ENCODE data around the gene TTLL5. TPM values are rescaled to one million over a fixed set of nuclear protein-coding genes. Genes with fewer than 3 reads are reported as not detected.

The TTLL5 gene
- total and polyA plus RNA-seq, 7 donors: 4.8 to 36.6 (median 17.9) TPM

DNA sequence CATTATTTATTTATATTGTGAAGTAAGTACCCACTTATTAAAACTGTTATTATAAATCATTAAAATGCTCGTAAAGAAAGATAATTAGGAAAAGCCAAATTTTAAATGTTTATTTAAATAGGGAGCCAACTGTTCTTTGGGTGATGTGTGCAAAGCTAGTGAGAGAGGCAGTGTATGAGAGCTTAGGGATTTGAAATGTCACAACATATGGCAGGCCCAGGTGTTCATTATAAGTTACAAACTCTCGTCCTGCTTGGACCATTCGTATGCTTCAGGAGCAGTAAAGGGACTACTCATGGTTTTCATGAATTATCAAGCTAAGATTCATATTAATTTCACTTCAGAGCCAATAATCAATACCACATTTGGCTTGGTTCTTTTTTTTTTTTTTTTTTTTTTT, 166.3 kb downstream of the TTLL5 start:
- H3K4me1 ChIP-seq: peaks cover 0 to 57% (median 51%) of the 10 kb centered on the region in 4 donors
- no peaks in the 10 kb centered on the region for H3K27me3 ChIP-seq
- H3K36me3 ChIP-seq: no peaks in the 10 kb centered on the region
- no peaks in the 10 kb centered on the region for H3K9me3 ChIP-seq
- no peak overlapping the region for H3K4me3 ChIP-seq
- intact Hi-C loops (cut with DNase I): loop anchor here (5.0 kb wide), 1 partner anchor 35 kb away; no protein-coding TSS in a partner anchor
- H3K27ac ChIP-seq: no peak overlapping the region
- 75 to 91% methylated on average over 3 of the region's 3 CpGs for WGBS, 2 donors
- DNase-seq: no peak
- TF ChIP-seq POLR2A (IDR thresholded peaks at IDR 0.05) (no peak), POLR2AphosphoS5 (IDR thresholded peaks at IDR 0.05) (no peak), EP300 (IDR thresholded peaks at IDR 0.05) (no peak)
- TF ChIP-seq, protein P1, sequence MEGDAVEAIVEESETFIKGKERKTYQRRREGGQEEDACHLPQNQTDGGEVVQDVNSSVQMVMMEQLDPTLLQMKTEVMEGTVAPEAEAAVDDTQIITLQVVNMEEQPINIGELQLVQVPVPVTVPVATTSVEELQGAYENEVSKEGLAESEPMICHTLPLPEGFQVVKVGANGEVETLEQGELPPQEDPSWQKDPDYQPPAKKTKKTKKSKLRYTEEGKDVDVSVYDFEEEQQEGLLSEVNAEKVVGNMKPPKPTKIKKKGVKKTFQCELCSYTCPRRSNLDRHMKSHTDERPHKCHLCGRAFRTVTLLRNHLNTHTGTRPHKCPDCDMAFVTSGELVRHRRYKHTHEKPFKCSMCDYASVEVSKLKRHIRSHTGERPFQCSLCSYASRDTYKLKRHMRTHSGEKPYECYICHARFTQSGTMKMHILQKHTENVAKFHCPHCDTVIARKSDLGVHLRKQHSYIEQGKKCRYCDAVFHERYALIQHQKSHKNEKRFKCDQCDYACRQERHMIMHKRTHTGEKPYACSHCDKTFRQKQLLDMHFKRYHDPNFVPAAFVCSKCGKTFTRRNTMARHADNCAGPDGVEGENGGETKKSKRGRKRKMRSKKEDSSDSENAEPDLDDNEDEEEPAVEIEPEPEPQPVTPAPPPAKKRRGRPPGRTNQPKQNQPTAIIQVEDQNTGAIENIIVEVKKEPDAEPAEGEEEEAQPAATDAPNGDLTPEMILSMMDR (IDR thresholded peaks at IDR 0.05): no peak

DNA sequence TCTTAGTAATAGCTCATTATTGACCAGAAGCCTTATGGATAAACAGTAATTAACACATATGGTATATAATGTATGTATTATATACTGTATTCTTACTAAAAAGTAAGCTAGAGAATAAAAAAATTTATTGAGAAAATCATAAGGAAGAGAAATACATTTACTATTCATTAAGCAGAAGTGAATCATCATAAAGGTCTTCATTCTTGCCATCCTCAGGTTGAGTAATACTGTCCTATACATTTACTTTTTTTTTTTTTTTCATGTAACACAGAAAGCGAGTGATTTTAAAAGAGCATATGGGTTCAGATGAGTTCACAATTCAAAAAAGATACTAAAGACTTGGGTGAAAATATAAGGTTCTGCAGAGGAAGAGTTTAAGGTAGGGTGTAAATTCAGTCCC, 168.3 kb downstream of the TTLL5 start:
- no peaks in the 10 kb centered on the region for H3K36me3 ChIP-seq
- intact Hi-C loops (cut with DNase I): loop anchor here (5.0 kb wide), 1 partner anchor 33 kb away; no protein-coding TSS in a partner anchor
- no peak overlapping the region for H3K27ac ChIP-seq
- H3K4me3 ChIP-seq: no peak overlapping the region
- no peak for DNase-seq
- TF ChIP-seq POLR2A (IDR thresholded peaks at IDR 0.05) (no peak), POLR2AphosphoS5 (IDR thresholded peaks at IDR 0.05) (no peak), EP300 (IDR thresholded peaks at IDR 0.05) (no peak)
- TF ChIP-seq, protein P1 (IDR thresholded peaks at IDR 0.05): no peak
- peaks cover 0 to 49% (median 39%) of the 10 kb centered on the region in 4 donors for H3K4me1 ChIP-seq
- H3K27me3 ChIP-seq: no peaks in the 10 kb centered on the region
- no peaks in the 10 kb centered on the region for H3K9me3 ChIP-seq
- WGBS, 2 donors: 96 to 100% methylated on average over 1 of the region's 1 CpG

- H3K4me1 ChIP-seq: peaks cover 0 to 30% (median 19%) of the 10 kb centered on the region in 4 donors
- H3K27ac ChIP-seq: peak overlapping the region in 2 of 4 donors; percentile 24 to 58
- TF ChIP-seq EP300 (IDR thresholded peaks at IDR 0.05): no peak
- no peak for TF ChIP-seq POLR2AphosphoS5 (IDR thresholded peaks at IDR 0.05)
- TF ChIP-seq POLR2A (IDR thresholded peaks at IDR 0.05): no peak
- TF ChIP-seq, protein P1 (IDR thresholded peaks at IDR 0.05): no peak
- WGBS, 2 donors: 9 to 44% methylated on average over 5 of the region's 5 CpGs
- no peaks in the 10 kb centered on the region for H3K36me3 ChIP-seq
- intact Hi-C loops (cut with DNase I): no loop called here
- peak; percentile 78 for DNase-seq
- no peak overlapping the region for H3K4me3 ChIP-seq
- H3K9me3 ChIP-seq: no peaks in the 10 kb centered on the region
- H3K27me3 ChIP-seq: no peaks in the 10 kb centered on the region
These were observed 170.4 kb downstream of the TTLL5 start for GRCh38 chr14:75831455-75831854.

DNA sequence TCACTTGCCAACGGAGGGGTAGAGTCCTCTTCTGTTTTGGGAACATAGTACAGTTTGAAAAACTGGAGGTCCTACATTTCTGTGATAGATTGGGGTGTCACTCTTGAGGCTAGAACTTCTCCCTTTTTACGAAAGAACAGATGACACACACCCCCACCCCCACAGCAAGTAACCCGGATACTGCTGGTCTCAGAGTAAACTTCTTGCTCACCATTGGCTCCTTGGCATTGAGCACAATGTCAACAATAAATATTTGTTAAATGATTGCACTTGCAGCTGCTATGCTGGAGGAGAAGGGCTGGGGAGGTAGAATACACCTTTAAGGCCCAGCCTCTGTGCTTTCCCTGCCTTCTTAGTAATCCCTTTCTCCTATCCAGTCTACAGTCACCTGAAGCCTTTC, 170.9 kb downstream of the TTLL5 start:
- Histone ChIP-seq H3K27ac (peak overlapping the region in 3 of 4 donors; percentile 24 to 58 (median 52)), H3K36me3 (no peaks in the 10 kb centered on the region), H3K4me1 (peaks cover 0 to 25% (median 17%) of the 10 kb centered on the region in 4 donors), H3K9me3 (no peaks in the 10 kb centered on the region), H3K27me3 (no peaks in the 10 kb centered on the region), H3K4me3 (no peak overlapping the region)
- TF ChIP-seq, protein P1 (IDR thresholded peaks at IDR 0.05): no peak
- no peak for TF ChIP-seq EP300 (IDR thresholded peaks at IDR 0.05)
- TF ChIP-seq POLR2A (IDR thresholded peaks at IDR 0.05): no peak
- TF ChIP-seq POLR2AphosphoS5 (IDR thresholded peaks at IDR 0.05): no peak
- WGBS, 2 donors: 10 to 67% methylated on average over 3 of the region's 3 CpGs
- DNase-seq: no peak
- intact Hi-C loops (cut with DNase I): no loop called here
